GM18507 (cell line): ENCODE measurements around the gene ALDH1L1.
A peak's percentile ranks its signal among the peaks of the same experiment; 100 is the strongest.

ENCODE experiments used
- DNase-seq: peaks from one replicate; pipeline ENCODE4 v3.0.0; 2011; ENCODE audit warnings: low read depth; ENCODE audit not compliant: insufficient read length; ENCODE audit errors: extremely low spot score
- FAIRE-seq: peaks from 2 replicates; lab custom pipeline; 2011; peaks lifted over from hg19 to GRCh38; lab: Jason Lieb, UNC

Gene ALDH1L1

DNA sequence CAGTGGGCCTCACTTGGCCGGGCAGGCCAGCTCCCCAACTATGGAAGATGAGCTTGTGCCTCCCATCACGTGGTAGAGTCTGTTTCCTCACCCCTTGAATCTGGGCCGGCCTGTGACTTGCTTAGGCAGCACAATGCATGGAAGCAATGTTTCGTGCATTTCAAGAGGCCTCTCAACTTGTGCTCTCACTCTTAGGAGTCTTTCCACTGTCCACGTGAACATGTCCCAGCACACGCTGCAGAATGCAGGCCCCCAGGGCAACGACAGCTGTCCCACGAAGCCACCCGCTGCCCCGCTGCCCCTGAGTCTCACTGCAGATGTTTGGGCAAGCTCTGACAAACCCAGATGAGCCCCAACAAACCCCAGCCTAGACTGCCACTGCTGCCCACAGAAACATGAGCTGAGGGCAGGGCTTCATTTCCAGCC is 69.2 kb downstream of the ALDH1L1 start:
- DNase-seq: no peak
- no peak for FAIRE-seq

DNA sequence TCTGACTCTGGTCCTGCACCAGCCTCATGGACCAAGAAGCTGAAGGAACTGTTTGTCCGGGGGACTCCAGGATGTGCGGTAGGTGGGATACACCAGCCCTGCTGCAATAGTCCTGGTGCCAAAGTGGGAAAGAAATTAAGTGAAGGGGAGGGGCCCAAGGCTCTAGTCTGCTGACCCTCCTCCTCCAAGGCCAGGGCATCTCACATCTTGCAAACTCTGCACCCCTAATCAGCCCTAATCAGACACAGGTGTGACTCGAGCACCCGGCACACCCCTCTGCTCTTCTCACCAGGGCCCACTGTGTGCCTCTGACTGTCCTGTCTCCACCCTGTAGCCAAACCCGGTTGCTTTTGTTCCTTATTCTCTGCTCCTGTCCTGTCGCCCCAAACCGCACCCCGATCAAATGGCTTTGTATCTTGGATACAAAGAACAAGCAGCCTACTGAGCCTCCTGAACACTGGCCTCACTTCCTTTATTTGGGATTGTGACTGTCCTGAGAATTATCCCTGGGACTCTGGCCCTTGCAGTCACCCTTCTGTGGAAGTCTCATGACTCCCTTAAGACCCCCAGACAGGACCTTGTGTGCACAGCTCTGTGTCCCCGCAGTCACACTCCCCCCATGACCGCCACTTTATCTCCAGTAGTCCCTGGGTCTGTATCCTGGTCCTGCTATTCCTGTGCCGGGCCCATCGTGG is 69.8 kb downstream of the ALDH1L1 start:
- DNase-seq: no peak
- no peak for FAIRE-seq

DNA sequence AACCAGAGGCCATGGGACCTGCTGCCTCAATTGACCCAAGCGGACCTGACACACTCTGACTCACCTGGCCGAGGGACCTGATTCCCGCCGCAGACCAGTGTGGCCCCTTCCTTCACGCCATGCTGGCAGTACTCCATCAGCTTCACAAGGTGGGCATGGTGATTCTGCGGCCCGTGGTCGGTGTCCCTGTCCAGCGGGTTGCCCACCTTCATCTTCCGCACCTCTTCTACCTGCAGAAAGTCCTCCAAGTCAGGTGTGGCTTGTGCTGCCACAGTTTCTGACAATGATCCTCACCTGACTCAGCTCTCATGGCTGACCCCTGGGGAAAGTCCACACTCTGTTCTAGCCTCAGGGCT is 70.5 kb downstream of the ALDH1L1 start:
- no peak for FAIRE-seq
- no peak for DNase-seq

DNA sequence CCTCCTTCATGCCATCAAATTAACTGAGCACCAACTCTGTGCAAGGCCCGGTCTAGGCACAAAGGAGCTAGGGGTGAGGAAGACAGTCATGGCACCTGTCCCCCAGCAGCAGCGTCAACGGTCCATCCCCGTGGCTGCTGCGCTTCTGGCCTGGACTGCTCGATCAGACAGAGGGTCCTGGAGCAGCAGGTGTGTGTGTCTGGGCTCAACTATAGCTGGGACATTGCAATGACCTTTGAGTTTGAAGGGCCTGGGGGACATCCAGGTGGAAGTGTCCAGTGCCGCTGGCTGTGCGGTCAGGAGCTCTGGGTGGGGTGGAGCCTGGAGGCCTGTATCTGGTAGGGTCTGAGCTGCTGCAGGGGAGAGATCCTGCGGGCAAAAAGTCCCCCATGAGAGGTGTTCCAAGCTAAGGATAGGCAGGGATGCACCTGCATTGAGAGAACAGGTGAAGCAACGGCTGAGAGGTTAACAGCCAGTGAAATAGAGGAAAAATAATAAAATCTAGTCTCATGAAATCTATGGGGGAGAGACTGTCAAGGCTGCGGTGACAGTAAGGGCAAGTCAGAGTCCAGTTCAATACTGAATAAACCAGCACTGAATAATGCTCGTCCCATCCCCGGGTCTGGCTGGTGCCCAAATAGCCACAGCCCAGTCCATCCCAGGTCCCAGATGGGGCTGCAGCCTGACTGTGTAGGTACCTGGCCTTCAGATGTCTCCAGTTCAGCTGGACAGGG is 71.1 kb downstream of the ALDH1L1 start:
- FAIRE-seq: no peak
- no peak for DNase-seq

DNA sequence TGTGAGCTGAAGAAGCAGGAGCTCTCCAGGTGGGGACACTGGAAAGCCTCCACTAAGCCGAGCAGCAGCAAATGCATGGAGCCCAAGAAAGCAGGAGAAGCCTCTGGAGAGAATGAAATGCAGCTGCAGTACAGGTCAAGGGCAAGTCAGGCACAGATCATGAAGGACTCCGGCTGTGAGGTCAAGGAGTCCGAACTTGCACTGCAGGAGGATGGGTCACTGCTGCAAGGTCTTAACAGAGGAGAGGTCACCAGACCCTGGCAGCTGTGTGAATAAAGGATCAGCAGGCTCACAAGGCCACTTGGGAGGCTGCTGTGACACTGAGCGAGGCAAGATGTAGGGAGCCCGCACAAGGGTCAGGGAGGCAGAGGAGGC is 71.7 kb downstream of the ALDH1L1 start:
- FAIRE-seq (no peak), DNase-seq (no peak)

DNA sequence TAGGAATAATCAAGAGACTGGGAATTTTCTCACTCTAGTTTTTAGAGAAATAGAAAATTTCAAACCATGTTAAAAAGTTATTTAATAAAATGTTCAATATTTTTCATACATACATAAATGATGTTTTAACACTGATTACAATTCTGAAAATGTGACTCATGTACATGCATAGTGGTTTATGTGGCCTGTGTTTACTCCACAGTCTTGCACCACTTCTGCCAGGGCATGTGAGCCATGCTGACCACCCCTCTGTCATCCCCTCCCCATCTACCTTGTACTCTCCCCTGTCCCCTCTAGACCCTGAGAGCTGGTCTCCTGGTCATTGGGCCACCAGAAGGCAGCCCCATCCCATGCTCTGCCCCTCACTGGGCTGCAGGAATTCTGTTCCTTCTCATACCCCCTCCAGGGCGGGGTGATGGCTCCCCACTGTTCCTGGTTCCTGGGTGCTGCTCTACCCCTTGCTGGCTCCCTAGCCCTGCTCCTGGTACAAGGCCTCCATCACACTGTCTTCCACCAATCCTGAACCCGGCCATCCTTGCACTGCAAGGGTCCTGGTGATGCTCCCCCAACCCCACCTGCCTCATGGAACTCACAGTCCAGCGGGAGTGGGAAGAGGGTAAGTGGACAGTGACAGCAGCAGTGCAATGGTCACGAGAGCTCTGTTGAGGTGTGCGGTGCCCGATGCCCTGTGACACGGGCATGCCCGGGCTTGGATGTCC is 72.3 kb downstream of the ALDH1L1 start:
- no peak for FAIRE-seq
- DNase-seq: no peak

DNA sequence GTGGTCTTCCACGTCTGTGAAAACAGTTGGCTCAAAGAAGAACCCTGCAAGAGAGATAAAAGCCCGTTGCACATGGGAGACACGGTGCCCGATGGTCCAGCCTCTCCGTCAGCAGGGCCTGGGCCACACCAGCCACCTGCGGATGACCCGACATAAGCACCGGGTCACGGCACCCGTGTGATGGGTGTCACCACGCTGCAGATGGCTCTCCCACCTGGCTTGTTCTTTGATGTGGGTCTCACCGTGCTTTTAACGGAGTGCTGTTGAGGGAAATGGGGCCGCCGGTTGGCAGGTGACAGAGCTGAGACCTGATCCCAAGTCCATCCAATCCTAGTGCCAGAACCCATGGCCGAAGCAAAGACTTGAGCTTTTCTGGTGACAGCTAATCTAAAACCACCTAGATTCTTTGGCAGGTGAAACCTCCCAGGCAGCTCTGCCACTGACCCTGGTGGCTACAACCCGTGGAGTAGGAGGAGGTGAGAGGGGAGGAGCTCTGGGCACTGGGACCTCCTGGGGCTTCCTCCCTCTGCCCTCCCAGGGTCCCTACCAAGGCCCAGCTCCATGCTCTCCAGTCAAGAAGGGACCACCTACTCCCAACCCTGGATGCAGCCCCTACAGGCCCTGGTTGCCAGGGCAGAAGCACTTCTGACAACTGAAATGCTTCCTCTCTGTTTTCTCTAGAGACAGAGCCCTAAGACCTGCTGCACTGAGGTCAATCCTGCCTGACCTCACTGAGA is 73.0 kb downstream of the ALDH1L1 start:
- FAIRE-seq (no peak), DNase-seq (no peak)

DNA sequence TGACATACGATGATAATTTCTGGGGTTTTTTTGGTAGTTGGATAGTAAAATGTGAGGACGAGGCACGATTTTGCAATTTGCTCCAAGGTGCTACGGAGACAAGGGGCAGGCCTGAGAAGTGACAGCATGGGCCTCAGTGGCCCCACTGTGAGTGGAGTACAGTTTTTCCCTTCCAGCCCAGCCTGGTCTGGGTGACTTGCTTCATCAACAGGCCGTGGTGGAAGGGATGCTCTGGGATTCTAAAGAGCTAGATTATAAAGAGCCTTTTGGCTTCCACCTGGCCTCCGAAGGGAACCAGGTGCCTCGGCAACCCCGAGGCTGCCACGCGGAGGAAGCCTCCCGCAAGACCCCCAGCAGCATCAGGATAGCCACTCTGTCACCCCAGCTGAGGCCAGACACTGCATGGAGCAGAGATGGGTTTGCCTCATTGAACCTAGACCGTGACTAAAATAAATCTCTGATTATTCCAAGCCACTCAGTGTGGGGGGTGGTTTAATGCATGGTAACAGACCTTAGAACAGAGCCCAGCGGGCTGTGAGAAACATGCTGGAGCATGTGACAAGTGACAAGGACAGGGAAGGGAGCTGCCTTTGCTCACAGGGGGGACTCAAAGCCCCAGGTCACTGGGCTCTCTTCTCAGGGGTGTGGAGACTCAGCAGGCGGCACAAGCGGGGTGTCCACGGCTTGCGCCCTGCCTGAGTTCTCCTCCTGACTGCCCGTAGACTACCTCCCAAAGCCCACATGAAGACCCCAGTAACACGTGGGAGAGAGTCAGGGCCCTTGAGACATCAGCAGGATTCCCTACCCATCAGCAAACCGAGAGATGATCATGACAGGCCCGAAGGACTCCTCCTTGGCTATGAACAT is 73.8 kb downstream of the ALDH1L1 start:
- no peak for FAIRE-seq

DNA sequence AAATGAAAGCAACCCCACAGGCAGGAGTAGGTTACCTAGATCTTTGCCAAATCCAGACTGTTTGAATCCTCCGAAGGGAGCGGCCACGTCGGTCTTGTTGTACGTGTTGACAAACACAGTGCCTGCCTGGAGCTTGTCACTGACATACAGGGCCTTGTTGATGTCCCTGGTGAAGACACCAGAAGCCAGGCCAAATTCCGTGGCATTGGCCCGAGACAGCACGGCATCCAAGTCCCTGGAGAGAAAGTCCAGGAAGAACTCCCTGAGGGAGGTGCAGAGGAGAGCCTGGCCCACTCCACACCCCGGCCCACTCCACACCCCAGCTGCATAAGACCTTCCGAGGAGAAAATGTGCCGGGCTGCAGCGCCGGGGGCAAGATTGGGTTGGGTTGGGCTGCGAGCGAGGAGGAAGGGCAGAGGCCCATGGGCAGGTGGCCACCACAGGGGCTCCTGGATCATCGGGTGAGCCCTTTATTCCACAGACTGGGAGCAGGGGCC is 74.6 kb downstream of the ALDH1L1 start:
- DNase-seq: no peak

More for the DNA sequence above, 73.8 kb downstream of the ALDH1L1 start:
- DNase-seq: no peak

DNA sequence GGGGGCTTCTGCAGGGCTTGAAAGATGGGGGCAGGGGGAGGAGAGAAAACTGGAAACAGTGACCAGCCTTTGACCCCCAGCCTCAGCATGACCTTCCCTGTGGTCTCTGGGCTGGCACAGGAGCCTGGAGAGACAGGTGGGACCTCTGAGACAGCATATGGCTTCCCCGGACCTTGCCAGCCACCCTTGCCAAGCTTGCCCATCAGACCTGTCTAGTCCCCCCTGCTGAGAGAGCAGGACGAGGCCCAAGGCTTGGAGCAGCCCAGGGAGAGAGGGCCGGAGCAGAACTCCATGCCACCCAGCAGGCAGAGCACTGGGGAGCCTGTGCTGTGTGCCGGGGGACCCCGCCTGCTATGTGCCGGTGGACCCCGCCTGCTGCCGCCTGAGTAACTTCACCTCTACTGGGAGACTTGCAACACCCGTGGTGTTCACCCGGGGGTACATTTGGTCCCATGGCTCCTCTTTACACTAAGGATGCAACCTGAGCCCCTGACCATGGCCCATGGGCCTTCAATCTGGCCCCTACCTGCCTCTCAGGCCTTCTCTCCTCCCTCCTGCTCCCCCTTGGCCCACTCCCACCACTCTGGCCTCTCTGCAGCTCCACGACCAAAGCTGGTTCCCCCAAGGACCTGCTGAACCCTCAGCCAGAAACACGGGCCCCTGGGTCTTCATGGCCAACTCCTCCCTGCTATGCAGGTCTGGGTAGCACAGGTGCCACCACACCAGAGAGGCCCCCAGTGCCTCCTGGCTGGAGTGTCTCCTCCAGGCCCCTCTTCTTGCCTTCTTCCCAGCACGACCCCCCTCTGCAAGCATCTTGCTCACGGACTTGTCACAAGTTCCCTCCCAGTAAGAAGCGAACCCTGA is 75.4 kb downstream of the ALDH1L1 start:
- FAIRE-seq: no peak
- no peak for DNase-seq

More for the DNA sequence above, 74.6 kb downstream of the ALDH1L1 start:
- FAIRE-seq: no peak

DNA sequence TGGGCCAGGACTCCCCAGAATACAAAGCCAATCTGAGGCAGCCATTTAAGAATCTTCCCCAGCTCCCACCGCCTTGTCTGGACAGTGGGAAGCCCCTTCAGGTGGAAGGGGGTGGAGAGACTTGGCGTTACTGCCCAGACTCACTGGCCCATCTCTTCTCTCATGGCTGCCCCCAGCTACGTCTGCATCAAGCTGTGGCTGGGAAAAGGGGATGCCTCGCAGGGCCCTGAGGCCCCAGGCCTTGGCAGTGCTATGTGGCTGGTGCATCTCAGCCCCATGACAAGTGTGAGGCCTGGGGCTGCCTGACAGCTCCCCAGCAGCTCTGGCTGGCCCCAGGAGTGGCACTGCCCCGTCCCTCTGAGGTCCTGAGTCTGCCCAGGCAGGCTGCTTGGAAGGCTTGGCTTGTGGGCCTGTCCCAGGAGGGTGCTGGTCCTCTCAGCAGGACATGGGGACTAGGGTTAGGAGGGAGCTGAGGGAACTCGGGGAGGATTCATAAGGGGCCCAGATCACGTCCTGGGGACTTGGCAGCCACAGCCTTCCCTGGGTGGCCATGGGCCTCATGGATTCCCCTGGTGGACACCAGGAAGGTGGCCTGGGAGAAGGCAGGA is 76.3 kb downstream of the ALDH1L1 start:
- no peak for FAIRE-seq

DNA sequence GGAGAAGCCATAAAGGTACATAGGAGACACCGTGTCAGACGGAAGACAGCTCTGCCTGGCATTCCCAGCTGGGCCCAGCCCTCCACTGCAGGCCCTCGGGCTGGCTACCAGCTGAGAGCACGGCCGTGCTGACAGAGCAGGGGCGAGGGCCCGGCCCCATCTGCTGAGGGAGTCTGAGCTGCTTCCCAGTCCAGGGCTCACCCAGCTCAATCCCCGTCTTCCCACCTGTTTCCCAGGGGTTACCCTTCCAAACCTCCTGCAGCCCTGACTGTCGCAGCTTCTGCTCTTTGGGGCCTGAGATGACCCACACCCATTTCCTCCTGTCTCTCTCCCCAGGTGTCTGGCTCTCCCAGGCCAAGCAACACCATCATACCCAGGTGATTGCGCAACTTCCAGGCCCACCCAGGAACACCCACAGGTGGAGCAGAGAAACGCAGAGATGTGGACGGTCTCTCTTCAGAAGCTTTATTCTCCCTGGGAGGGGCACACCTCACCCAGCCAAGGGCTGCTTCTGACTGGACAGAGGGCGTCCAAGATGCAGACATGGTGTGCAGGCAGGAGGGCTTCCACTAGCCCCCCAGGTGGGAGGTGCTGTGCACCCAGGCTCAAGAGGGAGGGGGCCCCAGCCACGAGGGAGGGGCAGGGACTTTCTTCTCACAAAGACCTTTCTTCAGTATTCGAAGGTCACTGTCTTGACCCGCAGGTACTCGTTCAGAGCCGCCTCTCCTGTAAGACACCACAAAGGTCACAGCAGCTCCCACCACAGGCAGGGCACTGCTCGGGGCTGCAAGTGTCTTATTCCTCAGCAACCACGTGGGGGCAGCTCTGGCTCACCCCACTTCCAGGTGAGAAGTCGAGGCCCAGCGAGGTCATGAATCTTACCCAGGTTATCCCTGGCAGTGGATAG is 77.0 kb downstream of the ALDH1L1 start:
- DNase-seq (no peak), FAIRE-seq (no peak)

More for the DNA sequence above, 76.3 kb downstream of the ALDH1L1 start:
- DNase-seq: no peak

DNA sequence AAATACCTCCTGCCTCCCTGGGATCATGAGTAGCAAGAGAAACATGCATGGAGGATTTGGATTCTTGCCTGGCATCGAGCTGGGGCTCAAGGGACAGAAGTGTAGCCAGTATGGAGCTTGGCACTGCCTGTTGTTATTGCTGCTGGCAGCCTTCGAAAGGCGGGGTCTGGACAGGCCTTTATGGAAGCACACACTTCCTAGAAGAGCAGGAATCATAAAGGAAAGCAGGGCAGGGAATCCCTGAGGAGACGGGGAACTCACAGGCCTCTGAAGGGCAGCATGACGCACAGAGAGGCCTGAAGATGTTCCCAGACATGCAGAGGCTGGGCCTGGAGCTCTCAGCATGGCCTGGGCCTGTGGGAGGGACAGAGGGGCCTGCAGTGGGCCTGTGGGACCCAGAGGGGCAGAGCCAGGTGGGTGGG is 77.8 kb downstream of the ALDH1L1 start:
- FAIRE-seq: no peak
- no peak for DNase-seq

DNA sequence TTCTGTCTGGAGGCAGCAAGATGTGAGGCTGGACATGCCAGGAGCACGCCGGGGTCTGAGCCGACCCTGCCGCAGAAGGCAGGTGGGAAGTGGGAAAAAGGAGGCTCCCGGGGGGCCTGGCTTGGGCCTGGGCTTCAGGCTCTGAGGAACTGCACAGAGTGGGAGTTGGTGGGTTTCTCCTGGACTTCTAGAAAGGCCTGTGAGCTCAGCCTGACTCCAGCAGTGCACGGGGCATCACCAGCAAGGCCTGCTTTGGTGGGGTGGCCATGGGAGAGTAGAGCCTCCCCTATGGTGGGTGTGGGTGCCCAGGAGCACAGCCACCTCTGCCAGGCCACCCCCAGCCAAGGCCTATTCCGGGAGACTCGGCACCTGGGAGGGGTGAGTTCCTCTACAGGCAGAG is 78.4 kb downstream of the ALDH1L1 start:
- no peak for FAIRE-seq
- DNase-seq: no peak

DNA sequence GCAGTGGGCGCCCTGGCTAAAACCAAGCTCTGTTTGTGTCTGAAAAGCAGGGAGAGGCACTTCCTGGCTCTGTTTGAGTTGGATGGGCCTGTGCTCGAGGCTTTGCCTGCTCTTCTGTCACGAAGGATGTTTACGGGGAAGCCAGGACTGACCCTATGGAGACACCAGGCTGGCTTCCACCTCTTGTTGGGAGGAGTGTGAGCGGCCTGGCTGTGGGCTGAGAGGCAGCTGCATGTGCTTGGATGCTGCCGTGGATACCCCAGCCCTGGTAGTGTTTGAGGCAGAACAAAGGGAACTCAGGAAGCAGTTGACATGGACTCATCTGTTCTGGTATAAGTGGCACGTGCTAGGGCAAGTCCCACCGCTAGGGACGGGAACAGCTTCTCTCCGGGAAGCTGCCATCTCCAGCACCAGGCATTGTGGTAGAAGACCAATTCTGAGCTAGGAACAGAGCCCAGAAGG is 78.8 kb downstream of the ALDH1L1 start:
- DNase-seq (no peak), FAIRE-seq (no peak)

DNA sequence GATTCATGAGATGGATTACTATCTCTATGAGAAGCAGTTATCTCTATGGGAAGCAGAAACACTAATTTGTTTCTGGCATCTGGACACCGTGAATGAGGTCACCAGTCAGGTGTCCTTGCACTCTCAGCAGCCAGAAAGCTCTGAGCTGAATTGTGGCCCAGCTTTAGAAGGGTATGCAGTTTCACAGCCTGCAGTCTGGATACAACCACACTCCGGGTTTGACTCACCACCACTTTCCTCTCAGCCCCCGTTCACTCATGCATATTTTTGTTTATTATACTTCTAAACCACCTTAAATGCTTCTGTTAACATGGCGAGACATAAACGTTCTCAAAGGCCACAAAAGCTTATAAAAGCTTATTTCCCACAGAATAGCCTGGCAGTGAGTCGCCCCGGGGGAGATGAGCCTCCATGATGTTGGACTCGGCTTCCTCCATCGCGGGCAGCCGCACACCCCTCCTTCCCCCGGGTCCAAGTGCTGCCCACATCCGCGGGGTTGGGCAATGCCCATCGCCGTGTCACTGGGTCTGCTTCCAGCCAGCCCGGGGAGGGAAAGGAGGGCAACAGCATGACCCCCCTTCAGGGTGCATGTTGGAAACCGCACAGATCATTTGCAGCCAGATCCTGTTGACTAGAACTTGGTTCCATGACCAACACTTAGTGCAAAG is 79.6 kb downstream of the ALDH1L1 start:
- FAIRE-seq (peak; percentile 49), DNase-seq (peak; percentile 39)
